ENCODE measurements around the gene SH2D5. TPM values are rescaled to one million over a fixed set of nuclear protein-coding genes. Genes with fewer than 3 reads are reported as not detected.

The SH2D5 gene
- polyA plus RNA-seq (ENCODE audit: insufficient read length): 0.15 TPM

DNA sequence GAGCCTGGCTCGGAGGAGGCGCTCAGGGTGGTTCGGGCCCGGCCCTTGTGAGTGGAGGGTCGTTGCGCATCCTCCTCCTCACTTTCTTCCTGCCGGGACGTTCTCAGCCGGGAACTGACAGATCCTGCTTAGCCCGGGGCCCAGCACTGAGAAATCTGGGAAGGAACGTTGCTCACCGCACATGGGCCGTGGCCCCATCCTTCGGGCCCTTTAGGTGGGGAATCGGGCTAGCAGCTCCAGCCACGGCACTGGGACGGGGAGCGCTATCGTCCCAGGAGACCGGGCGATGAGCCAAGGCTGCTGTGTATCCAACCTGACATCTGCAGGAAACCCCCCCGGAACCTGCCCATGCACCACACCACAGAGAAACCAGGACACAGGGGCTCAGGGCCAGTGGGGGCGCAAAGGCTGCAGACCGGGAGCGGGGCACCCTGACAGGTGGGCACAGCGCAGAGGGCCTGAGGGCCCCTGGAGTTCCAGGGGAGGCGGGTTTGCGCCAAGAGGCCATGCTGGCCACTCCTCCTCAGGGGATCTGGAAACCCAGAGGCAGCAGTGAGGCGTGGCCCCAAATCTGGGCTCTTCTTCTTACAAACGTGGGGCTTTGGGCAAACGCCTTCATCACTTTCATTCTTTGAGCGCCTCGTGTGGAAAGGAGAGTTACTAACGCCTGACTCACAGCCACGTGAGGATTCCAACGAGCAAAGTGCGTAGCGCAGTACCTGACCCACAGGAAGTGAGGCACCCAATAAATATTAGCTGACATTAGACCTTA is at the start of gene SH2D5:
TSS of gene SH2D5 (minus strand) at position 116 of the 772 bp plus-strand sequence. CDS start 4,659 bp downstream, outside the sequence.
- DNase-seq (ENCODE audit: low read depth): peak; percentile 25

DNA sequence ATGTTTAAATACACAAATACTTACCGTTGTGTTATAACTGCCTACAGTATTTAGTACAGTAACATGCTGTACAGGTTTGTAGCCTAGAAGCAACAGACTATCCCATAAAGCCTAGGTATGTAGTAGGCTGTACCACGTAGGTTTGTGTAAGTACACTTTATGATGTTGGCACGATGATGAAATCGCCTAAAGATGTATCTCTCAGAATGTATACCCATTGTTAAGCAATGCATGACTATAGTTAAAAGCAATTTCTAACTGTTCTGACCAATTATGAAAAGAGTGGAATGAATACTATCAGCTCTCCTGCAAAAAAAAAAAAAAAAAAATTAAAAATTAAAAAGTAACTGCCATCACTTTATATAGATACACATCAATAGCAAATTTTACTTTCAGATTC is 43.2 kb upstream of the SH2D5 start:
- no peak for DNase-seq (ENCODE audit: low read depth)

DNA sequence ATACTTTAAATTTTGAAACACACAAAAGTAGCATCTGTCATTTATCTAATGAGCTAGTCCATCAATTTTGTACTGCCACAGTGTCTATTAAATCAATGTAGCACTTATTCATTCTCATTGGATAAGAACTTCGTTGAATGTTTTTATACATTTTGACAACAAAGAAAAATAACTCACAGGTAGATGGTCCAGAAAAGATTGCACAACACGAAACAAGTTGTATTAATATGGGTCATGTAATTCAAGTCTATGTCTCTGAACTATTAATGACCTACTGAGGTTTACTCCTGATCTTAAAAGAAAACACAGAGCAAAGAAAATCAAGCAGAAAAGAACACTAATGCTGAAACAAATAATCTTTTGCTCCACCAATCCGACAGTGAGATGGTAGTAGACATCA is 39.3 kb upstream of the SH2D5 start:
- DNase-seq (ENCODE audit: low read depth): no peak

DNA sequence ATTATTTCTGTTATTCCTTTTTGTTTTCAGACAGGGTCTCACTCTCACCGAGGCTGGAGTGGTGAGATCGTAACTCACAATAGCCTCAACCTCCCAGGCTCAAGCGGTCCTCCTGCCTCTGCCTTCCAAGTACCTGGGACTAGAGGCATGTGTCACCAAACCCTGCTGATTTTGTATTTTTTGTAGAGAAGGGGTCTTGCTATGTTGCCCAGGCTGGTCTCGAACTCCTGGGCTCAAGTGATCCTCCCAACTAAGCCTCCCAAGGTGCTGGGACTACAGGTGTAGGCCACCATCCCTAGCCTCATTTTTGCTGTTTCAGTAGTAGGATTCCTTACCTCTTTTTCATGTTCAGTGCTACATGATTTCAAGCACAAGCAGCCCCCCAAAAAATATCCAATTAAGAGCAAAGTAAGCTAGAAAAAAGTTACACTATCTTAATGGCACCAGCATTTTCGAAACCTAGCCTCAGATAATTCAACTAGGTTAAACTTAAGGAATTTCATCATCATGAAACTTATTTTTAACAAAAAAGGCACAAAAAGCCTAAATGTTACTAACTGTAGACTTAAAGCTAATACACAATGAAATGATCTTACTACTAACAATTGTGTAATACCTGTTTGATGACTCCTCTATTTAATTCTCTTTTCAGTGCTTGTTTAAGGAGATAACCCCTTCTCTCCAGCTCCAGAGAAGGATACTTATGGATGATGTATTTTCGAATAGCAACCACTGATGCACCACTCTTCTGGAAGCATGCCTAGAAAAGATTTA is 38.0 kb upstream of the SH2D5 start:
- DNase-seq (ENCODE audit: low read depth): no peak

DNA sequence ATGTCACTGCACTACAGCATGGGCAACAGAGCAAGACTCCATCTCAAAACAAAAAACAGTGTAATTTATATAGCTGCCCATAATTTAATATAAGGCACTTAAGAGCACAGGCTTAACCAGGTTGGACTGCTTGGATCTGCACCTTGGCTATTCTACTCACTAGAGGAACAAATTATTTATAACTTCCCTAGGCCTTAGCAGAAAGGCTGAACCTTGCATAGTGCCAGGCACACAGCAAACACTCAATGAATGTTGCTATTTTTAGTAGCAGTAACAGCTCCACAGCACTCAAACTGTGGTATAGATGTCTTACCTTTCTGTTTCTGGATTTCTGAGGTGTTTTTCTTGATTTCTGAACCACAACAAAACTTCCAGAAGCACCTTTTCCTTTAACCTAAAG is 34.8 kb upstream of the SH2D5 start:
- no peak for DNase-seq (ENCODE audit: low read depth)

DNA sequence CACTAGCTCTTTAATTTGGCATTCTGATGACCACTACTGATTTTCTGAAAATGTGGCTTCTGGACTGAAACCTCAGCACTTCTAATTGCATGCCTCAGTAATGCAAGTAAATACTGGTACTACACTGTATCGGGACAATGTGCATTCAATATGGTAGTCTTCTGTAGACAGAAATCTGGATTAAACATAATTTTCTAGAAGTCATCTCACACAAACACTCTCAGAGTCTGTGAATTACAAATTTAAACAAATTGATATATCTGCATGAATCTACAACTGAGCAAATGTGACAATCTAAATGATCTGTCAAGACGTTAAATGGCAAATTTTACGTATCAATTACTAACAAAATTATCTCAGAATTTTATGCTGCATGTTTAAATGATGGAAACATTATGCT is 30.9 kb upstream of the SH2D5 start:
- no peak for DNase-seq (ENCODE audit: low read depth)

DNA sequence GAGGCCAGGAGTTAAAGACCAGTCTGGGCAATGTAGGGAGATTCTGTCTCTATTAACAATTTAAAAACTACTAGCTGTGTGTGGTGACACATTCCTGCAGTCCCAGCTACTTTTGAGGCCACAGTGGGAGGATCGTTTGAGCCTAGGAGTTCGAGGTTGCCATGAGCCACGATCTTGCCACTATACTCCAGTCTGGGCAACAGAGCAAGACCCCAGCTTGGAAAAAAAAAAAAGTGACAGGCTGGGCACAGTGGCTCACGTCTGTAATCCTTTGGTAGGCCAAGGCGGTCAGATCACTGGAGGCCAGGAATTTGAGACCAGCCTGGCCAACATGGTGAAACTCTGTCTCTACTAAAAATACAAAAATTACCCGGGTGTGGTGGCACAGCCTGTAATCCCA is 27.8 kb upstream of the SH2D5 start:
- no peak for DNase-seq (ENCODE audit: low read depth)

DNA sequence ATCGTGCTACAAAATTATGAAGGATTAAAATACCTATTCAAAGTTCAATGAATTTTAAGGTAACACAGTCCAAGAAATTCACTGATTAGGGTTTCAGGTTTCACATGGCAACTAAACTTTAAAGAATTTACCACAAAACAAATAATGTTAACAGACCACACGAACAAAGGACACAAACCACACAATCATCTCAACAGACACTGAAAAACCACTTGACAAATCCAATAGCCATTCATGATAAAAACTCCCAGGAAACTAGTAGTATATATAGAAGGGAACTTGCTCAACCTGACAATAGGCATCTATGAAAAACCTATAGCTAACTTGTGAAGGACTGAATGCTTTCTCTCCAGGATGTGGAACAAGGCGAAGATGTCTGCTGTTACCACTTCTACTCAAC is 21.1 kb upstream of the SH2D5 start:
- no peak for DNase-seq (ENCODE audit: low read depth)

DNA sequence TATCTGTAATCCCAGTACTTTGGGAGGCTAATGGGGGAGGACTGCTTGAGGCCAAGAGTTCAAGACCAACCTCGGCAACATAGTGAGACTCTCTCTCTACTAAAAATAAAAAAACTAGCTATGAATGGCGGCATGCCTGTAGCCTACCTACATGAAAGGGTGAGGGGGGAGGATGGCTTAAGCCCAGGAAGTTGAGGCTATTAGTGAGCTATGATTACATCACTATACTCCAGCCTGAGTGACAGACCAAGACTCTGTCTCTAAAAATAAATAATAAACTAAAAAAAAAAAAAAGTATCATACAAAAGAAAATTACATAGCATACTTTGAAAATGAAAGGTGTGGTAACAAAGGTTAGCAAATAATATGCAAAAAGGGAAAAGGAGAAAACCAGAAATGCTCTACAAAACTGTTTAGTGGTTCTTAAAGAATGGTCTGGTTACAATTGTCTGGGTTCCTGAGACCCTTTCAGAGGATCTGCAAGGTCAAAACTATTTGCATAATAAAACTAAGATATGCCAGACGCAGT is 19.0 kb upstream of the SH2D5 start:
- DNase-seq (ENCODE audit: low read depth): no peak

DNA sequence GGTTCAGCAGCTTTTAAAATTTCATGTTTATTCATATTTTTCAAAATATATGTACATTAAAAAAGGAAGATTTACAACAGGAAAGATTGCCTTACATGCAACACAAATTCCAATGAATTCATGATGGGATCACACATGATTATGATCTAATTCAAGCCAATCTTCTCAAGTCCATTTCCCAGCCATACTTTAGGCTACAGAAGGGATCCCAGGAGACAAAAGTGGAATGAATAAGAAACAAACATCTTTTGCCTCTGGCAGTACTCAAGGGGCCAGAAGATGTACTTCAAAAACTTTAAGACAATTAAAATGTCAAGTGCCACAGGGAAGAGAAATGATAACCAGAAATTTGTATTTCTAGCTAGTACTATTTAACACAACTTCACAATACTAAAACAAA is 10.2 kb upstream of the SH2D5 start:
- DNase-seq (ENCODE audit: low read depth): no peak

DNA sequence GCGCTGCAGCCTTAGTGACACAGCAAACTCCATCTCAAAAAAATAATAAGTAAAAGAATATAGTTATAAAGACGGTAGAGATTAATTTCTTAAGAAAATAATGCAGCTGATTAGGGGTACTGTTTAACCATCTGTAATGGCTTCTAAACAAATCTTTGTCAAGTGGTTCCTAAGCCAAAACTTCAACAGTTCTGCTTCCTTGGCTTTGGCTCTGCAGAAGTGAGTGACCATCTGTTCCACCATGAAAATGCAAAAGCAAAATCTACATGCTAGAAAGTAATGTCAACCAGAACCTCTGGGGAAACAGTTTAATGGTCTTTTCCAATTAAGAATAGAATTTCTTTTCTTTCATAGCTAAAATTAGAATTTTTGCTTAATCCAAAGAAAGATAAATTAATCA is 8.3 kb upstream of the SH2D5 start:
- DNase-seq (ENCODE audit: low read depth): no peak

DNA sequence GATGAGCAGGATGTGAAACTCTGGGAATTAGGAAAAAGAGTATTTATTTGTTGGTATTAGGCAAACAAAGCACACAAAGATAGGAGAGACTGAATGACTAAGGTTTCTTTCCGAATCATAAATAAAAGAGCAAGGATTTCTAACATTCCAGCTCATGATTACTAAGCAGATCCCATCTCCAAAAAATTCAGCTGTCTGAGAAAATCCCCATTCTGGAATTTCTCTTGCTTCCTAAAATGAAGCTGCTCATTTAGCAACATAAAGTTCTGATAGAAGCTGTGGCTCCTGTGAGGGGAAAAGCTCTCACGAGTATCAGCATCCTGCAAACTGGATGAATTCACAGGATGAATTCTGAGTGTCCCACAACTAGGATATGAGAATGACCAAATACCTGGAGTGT is 6.7 kb upstream of the SH2D5 start:
- no peak for DNase-seq (ENCODE audit: low read depth)

DNA sequence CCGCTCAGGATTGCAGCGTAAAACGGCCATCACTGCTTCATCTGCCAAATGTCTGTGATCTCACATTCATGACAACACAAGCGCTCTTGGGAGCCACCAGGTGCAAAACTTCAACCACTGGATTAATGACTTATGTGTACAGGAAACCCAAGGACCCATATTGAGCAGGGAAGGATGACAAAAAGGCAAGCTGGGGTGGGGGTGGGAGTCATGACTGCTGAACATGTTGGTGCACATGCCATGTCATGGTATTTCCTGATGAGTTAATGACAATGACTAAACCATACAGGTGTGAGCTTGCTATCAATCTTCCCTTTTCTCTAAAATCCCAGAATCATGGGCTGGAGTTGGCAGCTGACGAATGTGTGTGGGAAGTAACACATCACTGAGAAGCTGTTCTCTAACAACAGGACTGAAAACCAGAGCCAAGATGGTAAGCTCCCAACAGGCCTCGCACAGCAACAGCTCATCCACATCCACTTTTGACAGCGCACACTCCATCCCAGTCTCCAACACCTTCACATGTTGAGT is 3.1 kb upstream of the SH2D5 start:
- no peak for DNase-seq (ENCODE audit: low read depth)

DNA sequence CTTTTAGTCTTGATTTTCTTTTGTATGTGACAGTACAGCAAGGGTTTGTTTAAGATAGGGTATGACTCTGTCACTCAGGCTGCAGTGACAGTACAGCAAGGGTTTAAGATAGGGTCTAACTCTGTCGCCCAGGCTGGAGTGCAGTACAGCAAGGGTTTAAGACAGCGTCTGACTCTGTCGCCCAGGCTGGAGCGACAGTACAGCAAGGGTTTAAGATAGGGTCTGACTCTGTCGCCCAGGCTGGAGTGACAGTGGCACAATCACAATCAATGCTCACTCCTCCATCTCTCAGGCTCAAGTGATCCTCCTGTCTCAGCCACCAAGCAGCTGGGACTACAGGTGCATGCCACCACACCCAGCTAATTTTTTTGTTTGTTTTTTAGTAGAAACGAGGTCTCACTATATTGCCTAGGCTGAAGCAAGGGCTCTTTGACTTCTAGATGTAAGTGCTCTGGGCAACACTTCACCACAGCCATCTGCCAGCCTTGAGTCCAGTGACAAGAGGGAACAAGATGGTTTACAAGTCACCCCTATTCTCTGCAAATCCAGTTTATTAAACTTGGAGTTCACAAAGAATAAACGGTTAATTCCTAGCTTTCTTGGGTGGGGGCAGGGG is 965 bp upstream of the SH2D5 start:
- no peak for DNase-seq (ENCODE audit: low read depth)

DNA sequence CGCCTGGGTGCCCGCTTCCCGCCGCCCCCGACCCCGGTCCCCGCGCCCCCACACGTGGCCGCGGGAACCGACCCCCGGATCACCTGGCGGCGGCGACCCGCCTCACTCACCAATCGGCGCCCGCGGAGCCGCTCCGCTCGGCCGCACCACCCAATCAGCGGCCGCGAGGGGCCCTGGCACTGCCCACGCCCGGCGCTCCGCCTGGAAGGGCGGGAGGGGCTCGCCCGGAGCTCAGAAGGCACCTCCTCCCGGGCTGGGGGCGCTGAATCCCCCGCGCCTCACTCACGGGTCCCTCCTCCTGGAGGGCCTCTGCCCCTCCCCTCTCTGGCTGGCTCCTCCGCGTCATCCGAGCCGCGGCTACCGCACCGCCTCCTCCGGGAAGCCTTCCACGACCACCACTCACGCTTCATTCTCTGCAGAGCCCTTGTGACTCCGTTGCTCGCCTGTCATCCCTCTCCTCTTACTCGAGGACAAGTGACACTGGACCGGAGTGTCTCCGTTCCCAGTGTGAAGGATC is 374 bp downstream of the SH2D5 start:
- no peak for DNase-seq (ENCODE audit: low read depth)

DNA sequence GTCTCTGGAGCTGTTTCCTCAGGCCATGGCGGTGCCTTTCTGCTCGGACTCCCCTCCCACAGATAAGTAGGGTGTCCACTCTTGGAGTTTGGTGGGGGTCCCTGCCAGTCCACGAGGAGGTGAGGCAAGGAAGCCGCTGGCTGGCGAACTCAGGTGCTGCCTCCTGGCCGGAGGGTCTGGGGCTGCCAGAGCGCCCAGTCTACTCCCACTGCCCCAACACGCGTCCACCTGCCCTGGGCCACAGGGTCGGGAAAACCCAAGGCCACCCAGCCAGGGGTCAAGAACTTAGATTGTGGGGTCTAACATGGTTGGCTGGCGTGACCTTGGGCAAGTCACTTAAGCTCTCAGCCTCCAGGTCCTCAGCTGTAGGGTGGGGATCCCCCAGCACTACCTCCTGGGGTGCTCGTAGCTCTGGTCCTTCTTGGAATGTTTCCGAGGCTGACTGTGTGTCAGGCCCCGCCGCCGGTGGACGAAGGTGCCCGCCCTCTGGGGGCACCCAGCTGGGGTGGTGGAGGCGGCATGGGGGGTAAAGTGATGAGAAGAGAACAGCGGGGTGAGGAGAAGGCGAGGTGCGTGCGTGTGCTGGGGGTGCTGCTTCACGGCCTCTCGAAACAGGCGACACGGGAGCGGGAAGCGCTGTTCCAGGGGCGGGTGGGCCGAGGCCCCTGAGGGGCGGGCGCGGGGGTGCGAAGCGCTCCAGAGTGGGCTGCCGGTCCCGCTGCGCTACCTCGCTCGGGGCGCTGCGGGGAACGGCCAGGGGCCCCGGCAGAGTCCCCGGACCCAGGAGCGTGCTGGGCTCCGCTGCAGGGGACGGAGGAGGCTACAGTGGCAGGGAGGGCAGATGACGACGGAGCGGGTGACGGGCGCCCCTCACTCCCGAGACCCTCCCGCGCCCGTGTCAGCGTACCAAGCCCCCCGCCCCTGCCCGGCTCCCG is 1.2 kb downstream of the SH2D5 start:
- DNase-seq (ENCODE audit: low read depth): no peak

DNA sequence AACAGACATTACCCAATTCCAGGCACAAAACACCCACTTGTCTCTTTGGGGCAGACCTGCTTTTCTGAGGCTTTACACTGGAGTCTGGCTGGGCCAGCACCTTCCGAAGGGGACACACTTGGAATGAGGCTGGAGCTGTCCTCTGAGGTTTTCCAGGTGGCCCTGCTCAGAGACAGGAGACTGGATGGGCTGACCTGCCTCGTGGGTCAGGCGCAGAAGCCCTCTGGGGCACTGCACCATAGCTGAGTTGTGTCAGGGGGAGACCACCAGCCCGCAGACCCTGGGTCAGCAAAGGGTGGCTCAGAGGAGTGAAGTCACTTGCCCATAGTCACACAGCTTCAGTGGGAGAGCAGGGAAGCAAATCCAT is 1.8 kb downstream of the SH2D5 start:
- no peak for DNase-seq (ENCODE audit: low read depth)

DNA sequence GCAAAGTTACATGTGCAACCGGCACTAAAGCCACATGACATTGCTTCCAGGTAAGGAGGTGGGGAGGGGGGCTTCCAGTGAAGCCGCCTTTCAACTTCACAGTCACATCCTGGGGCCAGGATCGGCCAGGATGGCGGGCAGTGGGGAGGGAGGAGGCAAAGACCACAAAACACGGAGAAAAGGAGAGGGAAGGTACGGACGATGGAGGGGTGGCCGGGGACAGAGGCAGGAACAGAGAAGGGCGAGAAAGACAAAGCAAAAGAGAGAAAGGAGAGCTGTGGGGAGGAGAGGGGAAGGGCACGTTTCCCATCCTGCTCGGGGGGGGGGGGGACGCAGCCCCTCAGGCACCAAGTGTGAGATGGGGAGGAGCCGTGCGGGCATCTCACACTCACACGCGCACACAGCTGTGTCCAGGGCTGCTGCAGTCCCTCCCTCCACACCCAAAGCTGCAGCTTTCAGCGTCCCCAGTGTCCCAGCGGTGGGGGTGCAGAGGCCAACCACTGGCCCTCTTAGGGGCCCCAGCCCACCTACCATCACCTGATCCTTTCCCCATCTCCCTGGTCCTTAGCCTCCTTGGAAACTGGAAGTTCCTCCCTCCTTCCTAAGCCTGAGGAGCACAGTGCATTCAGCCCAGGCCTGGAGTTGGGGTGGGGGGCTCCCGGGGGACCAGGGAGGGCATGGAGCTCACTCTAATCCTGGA is 2.4 kb downstream of the SH2D5 start:
- no peak for DNase-seq (ENCODE audit: low read depth)

DNA sequence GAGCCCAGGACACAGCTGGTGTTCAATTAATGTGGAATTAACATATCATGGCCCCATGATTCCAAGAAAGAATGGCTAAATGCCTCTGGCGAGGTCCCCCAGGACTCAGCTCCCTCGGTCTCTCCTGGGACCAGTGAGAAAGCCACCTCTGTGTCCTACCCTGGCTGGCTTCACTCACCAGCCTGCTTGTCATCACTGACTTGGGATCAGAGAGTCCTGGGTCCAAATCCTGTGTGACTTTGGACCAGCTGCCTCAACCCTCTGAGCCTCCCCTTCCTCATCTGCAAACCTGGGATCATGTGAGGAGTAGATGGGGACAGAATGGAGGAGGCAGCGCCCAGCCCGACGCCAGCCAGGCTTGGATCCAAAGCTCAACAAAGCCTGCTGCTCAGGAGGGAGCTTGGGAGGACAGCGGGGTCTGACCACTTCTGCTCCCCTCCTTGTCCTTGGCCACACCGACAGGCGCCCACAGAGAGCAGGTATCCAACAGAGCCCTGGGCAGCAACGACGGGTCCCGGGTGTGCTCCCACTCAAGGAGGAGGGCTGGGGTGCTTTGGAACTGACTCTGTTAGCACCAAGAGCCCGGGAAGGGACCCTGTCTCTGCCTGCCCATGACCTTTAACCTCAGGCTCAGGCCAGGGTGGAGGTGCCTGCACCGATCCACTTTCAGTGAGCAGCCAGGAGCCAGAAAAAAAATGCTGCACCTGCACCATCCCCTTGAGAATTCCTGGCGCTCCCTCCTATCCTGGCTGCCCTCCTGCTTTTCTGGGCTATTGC is 3.2 kb downstream of the SH2D5 start:
- DNase-seq (ENCODE audit: low read depth): no peak
